Measurements from ENCODE around the gene STAB2.

The STAB2 gene

DNA sequence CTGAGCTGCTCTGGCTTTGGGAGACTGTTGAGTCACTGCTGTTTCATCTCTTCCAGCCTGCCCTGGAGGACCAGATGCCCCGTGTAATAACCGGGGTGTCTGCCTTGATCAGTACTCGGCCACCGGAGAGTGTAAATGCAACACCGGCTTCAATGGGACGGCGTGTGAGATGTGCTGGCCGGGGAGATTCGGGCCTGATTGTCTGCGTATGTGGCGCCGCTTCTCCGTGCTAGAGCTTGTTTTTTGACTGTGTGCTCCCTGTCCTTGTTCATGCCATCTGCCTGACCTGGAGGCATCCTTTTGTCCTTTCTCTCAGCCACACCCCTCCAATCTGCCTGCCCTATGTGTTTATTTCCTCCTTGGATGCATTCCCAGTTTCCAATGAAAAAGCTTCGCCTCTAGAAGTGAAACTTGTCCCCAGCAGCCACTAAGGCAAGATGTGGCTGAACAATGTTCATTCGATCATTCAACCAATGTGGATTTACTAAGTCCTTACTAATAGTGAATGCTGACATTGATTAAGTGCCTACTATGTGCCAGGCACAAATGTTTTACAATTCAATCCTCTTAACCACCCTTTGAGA is 155.4 kb downstream of the STAB2 start:
- no peak for DNase-seq (ENCODE audit: extremely low read depth in 1 of 2, low read depth in 1 of 2)

DNA sequence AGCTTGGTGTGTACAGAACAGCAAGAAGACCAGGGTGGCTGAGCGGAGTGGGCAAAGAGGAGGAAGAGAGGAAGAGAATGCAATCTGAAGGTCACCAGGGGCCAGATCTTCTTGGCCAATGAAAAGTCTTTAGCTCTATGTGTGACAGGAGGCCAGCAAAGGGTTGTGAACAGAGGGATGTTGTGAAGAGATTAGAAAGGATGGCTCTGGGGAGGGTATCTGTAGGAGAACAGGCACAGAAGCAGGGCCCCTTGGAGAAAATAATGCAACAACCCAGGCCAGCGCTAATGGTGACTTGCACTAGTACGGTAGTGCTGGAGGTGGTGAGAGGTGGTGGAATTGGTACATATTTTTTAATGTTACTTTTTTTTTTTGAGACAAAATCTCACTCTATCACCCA is 156.7 kb downstream of the STAB2 start:
- DNase-seq (ENCODE audit: extremely low read depth in 1 of 2, low read depth in 1 of 2) = no peak

DNA sequence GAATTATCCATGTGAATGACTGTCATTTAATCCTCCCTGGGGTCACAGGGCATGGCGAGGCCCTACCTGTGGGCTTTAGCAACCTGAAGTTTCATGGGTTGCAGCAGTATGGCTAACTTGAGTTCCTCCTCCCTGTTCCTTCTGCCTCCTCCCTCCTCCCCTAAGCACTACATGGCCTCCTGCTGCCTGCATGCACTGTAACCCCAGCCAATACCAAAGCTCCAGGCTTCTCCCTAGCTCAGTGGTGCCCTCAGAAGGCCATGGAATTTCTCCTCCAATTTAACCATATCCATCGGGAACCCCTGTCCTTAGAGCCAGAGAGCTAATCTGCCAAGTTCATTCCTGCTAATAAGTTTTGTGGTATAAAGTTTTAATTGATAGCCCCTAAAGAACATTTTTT is 158.9 kb downstream of the STAB2 start:
- DNase-seq (ENCODE audit: extremely low read depth in 1 of 2, low read depth in 1 of 2) = no peak

DNA sequence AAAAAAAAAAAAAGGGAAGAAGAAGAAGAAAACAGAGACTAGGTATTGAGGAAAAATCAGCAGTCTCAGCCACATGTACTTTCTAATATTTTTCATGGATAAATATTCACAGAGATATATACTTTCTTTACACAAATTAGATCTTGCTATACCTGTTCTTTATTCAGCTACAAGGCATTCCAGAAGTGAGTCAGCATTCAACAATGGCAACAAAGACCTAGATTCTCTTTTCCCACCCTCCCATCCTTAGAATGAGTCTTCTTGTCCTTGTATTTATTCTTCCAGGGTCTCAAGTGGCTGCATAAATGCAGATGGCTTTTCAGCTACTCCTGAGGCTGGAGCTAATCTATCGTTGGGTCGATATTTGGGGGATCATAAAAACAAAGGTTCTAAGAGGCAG is 160.9 kb downstream of the STAB2 start:
- DNase-seq (ENCODE audit: extremely low read depth in 1 of 2, low read depth in 1 of 2) = no peak

DNA sequence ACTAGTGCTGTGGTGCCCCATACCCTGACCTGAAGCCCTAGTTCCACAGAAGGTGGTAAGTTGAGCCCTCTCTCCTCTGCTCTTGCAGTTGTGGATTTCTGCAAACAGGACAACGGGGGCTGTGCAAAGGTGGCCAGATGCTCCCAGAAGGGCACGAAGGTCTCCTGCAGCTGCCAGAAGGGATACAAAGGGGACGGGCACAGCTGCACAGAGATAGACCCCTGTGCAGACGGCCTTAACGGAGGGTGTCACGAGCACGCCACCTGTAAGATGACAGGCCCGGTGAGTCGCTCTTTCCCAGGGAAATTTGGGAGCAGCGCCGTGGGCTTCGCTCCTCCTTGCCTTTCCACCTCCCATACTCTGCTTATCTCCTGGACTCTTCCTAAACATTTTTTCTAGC is 161.8 kb downstream of the STAB2 start:
- no peak for DNase-seq (ENCODE audit: extremely low read depth in 1 of 2, low read depth in 1 of 2)

DNA sequence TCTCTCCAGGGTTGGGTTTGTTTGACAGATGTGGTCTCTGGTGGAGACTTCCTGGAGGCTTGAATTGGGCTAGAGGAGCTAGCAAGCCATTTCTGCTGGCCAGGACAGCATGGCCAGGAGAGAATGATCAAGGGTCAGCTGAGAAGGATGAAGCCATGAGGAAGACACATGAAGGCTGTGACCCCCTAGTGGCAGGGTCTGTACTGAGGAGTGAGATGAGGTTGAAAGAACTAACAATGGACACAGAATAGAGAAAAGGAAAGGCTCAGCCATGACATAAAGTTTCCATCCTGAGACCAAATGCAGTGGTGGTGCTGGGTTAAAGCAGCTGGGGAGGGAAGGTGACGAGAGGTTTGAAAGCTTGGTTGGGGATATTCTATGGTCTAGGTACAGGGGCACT is 164.1 kb downstream of the STAB2 start:
- DNase-seq (ENCODE audit: extremely low read depth in 1 of 2, low read depth in 1 of 2) = no peak

DNA sequence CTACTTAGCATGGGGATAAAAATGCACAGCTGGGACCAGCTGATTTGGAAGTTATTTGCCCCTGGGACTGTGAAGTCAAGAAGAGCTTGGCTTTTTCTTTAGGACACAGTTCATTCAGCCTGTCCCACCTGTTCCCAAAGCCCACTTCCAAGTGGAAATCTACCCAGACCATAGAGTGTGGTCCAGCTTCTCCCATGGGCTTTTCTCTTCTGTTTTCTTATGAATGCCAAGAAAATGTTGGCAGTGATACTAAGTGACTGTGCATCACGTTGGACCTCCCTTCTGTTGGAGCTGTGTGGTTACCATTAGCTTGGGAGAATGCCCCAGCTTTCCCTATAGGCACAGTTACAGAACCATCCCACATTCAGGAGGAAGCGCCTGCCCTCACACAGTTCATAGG is 164.5 kb downstream of the STAB2 start:
- DNase-seq (ENCODE audit: extremely low read depth in 1 of 2, low read depth in 1 of 2) = no peak

DNA sequence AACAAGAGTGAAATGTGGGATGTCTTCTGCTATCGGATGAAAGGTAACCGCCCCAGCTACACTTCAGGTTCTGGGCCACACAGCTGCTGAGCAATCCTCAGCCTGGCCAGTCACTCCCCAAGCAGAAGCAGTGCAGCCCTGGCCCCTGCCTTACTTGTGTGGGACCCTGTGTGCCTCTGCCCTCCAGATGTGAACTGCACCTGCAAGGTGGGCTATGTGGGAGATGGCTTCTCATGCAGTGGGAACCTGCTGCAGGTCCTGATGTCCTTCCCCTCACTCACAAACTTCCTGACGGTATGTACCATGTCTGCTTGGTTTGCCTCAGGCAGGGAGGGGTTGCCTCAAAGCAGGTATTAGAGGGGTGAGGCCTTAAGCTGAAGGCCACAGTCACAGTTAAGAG is 168.4 kb downstream of the STAB2 start:
- no peak for DNase-seq (ENCODE audit: extremely low read depth in 1 of 2, low read depth in 1 of 2)

DNA sequence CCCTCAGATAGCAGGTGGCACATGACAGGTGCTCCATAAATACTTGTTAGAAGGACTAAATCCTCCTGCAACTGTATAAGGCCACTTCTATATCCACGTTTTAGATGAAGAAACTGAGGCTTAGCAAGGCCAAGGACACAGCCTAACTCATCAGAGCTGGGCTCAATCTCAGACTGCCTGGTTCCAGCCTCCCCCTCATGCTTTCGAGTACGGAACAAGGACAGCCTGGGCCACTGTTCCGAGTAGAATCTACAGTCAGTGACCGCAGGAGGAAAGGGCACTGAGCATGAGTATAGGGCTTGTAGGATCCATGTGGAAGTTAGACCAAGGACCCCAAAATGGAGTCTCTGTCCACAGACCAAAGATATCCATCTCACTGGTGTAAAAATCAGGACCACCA is 169.4 kb downstream of the STAB2 start:
- no peak for DNase-seq (ENCODE audit: extremely low read depth in 1 of 2, low read depth in 1 of 2)

DNA sequence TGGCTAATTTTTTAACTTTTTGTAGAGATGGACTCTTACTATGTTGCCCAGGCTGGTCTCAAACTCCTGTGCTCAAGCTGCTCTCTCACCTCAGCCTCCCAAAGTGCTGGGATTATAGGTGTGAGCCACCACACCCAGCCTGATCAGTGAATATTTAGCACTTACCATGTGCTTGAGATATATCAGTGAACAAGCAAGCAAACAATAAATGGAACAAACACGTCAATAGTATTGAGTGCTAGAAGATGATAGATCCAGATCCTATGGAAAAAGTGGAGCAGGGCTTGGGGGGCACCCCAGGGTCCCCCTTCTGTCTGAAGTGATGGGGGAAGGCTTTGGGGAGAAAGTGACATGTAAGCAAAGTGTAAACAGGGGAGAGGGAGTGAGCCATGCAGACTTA is 170.2 kb downstream of the STAB2 start:
- DNase-seq (ENCODE audit: extremely low read depth in 1 of 2, low read depth in 1 of 2) = no peak

DNA sequence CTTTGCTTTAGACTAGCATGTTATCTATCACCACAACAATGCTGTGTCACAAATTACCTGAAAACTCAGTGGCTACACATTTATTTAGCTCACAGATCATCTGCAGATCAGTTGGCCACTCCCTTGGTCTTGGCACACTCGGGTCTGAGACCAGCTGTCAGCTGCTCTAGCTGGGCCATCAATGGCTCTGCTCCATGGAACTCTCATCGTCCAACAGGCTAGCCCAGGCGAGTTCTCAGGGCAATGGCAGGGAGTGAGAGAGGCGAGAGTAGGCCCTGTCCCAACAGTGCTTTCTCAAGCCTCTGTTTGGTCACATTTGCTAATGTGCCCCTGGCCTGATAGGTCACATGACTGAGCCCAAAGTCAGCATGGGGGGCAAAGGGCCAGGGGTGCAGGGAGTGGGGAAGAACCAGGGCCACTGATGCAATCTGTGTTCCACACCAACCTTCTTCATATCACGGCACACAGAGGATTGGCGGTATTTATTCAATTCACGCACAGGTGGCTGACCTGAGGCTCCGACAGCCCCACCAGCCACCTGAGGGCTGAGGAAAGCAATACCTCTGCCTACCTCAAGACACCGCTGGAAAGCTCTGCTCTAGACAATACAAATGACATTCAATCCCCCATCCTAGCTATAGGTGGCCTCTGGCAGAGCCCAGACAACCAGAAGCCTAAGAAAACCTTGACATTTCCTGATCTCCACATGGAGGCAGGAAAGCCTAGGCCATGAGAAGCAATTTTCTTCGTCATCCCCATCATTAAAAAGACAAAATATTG is 171.4 kb downstream of the STAB2 start:
- DNase-seq (ENCODE audit: extremely low read depth in 1 of 2, low read depth in 1 of 2) = no peak

DNA sequence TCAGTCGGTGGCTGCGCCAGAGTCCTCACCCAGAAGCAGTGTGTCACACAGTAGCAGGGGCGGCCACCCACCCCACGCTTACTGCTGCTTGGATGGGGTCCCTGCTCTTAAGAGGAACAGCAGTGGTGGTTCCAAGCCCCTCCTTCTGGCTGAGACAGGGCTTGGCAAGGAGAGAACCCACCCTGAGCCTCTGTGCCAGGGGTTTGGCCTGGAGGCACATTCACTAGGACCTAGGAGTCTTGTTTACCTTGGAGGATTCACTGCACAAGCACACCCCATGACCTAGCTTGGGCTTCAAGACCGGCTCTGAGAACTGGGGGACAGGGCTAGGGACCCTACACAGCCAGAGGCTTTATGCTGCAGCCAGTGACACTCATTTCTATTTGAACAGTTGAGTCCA is 175.4 kb downstream of the STAB2 start:
- no peak for DNase-seq (ENCODE audit: extremely low read depth in 1 of 2, low read depth in 1 of 2)

DNA sequence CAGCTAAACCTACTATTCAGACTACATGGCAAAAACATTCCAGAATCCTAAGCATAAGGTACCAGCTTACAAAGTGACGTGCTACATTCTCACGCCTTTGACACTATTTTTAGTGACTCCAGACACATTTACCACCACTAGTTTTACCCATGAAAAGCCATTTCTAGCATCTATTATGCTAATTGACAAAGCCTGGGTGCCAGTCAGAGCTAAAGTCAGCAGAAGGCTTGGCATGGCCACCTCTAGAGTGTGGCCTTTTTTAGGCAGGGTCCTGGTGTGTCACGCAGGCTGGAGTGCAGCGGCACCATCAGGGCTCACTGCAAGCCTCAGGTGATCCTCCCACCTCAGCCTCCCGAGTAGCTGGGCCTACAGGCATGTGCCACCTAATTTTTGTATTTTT is 178.2 kb downstream of the STAB2 start:
- no peak for DNase-seq (ENCODE audit: extremely low read depth in 1 of 2, low read depth in 1 of 2)

DNA sequence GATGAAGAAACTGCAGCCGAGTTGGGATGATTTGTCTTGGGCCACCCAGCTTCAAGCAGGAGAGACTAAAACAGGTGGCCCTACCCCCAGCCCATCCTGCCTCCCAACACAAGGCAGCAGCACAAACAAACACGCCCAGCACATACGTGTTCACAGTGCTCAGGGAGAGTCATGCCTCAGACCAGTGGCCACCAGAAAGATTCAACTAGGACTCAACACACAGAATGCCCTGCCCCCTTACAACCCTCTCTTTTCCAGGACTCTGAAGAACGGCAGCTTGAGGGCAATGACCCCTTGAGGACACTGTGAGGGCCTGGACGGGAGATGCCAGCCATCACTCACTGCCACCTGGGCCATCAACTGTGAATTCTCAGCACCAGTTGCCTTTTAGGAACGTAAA is 179.0 kb downstream of the STAB2 start:
- no peak for DNase-seq (ENCODE audit: extremely low read depth in 1 of 2, low read depth in 1 of 2)

DNA sequence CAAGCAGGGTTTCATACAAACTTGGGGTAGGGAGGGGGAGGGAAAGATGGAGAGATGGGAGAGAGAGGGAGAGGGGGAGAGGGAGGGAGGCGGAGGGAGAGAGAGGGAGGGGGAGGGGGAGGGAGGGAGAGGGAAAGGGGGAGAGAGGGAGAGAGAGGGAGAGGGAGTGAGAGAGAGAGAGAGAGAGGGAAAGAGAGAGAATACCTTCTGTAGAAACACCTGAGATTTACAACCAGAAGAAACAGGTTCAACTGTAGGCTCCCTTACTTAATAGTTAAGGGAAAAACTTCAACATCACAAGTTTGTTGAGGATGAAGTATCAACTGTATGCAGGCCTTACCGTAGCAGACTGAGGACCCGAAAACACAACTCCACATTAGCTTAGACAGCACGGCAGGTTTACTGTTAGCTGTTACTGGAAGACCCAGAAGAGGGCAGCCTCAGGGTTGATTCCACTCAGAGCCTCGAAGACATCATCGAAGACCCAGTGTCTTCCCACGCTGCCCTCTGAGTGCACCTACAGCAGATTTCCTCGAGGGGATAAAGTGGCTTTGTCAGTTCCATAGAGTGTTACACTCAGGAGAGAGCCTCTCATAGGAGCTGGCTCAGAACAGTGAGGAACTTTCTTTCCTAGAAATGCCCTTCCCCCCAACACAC is 181.5 kb downstream of the STAB2 start:
- no peak for DNase-seq (ENCODE audit: extremely low read depth in 1 of 2, low read depth in 1 of 2)

DNA sequence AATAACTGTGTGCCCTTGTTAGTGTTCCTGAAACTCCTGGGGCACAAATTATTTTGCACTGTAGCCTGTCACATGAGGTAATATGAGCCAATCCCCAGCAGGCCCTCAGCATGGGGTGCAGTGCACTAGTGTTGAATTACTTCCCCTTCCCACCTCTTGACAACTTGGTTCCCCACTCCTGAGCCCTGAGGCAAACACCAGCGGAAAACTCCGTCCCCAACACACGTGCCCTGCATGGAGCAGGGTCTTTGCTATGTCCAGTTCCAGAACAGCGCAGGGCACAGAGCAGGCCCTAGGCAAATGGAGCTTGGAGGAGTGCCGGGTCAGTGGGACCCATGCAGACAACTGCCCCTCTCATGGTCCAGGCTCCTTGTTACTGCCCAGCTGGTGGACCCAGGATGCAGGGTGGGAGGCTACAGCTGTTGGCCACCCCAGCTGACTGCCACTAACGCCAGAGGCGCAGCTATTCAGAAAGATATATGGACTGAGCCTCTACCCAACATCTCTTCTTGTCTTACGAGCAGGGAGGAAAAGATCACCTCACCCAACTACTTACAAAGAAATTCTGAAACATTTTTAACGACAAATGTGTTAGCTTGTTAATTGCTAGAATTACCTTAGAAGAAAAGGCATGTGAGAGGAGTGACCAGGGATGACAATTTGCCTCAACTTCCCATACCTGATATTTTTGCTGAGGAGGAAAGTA is 182.3 kb downstream of the STAB2 start:
- DNase-seq (ENCODE audit: extremely low read depth in 1 of 2, low read depth in 1 of 2) = no peak

DNA sequence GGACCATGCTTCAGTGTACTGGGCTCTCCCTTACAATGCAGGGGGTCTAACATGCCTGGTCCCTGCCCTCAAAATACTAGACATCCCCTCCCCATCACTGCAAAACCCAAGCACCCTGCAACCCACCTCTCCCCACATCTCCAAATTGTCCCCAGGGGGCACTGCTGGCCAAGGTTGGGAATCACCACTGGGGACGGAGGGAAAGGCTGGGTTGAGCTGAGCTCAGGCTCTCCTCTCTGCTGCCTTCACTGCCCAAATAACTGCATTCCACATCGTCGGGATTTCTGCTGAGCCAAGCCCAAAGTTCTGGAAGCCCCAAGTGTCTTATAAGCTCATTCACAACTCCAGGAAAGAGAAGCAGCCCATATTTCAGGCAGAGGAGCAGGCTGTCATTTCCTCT is 184.4 kb downstream of the STAB2 start:
- no peak for DNase-seq (ENCODE audit: extremely low read depth in 1 of 2, low read depth in 1 of 2)

DNA sequence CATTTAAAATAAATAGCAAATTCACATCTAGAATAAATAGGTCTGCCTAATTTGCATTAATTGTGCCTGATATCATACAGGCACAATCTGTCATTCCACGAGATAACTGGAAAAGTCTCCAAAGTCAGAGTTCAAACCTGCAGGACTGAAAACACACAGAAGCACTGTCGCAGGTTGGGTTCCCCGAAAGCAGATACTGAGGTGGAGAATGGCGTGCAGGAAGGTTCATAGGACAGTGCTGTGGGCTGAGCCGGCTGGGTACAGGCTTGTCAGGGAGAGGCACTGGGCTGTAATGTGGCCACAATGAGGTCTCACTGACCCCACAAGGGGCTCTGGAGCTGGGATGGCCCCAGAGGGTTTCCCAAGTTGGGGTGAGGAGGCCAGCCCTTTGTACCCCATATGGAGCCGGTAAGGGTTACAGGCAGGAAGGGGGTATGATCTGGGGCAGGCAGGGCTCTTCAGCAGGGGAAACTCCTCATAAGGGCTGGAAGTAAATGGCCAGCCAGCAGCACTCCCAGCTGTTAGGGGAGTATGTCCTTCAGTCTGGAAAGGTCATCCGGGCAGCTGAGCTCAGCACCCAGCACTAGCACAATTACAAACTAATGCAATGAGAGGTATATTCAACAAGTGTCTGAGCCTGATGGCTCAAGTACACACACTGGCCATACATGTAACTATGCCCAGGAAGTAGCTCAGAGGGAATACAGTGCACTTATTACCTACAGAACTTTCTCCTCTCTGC is 185.5 kb downstream of the STAB2 start:
- no peak for DNase-seq (ENCODE audit: extremely low read depth in 1 of 2, low read depth in 1 of 2)

DNA sequence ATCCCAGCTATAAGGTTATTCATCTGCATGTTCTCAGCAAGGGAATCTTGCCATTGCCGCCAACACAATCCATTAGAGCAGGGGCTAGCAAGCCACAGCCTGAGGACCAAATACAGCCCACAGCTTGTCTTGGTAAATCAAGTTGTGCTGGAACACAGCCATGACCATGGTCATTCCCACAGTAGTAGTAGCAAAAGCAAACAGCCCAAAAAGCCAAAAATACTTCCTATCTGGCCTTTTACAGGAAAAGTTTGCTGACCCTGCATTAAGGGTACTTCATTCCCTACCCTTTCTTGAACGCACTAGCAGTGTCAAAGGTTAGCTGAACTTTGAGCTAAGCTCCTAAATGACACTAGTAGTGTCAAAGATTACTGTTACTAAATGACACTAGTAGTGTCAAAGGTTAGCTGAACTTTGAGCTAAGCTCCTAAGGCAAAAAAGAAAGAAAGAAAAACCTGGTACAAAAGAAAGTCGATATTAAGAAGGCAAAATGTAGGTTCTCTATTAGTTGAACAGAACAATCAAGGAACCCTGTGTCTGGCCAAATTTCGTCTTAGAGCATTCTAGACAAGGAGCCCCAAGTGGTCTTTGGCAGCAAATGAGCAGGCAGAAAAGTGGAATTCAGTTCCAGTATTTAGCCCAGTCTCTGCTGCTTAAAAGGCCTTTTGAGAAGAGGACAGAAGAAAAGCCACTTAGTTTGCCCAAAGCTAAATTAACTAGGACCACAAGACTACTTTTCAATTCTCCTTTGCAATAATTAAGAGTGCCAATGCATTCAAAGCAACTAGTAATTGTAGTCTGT is 186.2 kb downstream of the STAB2 start:
- DNase-seq (ENCODE audit: extremely low read depth in 1 of 2, low read depth in 1 of 2) = no peak

DNA sequence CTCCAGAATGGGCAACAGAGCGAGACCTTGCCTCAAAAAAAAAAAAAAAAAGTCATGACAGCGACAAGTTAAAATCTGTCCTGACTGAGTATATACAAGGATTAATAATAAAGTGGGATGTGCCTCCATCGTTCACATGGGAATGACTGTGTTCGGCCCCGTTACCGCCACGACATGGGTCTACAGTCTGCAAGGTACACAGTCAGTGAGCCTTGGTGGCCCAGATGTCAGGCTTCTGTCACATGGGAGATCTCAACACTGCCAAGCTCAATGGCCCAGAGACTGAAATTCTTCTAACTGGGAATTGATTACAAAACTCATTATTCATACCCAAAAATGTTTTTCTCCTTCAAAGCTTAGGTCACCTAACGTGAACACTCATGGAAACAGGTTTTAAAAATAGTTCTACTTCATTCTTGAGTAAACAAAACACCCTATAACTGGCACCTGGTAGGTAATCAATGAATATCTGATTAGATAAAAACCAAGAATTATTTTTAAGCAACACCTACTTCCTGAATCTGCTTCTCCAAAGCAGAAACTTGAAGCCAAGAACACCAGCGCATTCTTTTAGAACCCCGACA is 188.0 kb downstream of the STAB2 start:
- no peak for DNase-seq (ENCODE audit: extremely low read depth in 1 of 2, low read depth in 1 of 2)

Data from stimulated activated CD8-positive, alpha-beta memory T cell treated with anti-CD3 and anti-CD28 coated beads, Interleukin-7, amount 100 ng/mL, for 48 hours (primary cell).